HG03520 (cell line): Measurements from ENCODE around the gene ASMTL.
"Not testable (repeated sequence)": the region's sequence is repeated elsewhere in the genome, so short reads cannot be mapped to it uniquely, and the experiment has no call there.

Experiments used
- ATAC-seq: cut with Tn5 transposase; IDR thresholded peaks from one replicate; pipeline ENCODE4 v1.9.1; 2021; ENCODE audit warnings: mild to moderate bottlenecking, moderate library complexity; ENCODE audit not compliant: unreplicated experiment

The ASMTL gene

DNA sequence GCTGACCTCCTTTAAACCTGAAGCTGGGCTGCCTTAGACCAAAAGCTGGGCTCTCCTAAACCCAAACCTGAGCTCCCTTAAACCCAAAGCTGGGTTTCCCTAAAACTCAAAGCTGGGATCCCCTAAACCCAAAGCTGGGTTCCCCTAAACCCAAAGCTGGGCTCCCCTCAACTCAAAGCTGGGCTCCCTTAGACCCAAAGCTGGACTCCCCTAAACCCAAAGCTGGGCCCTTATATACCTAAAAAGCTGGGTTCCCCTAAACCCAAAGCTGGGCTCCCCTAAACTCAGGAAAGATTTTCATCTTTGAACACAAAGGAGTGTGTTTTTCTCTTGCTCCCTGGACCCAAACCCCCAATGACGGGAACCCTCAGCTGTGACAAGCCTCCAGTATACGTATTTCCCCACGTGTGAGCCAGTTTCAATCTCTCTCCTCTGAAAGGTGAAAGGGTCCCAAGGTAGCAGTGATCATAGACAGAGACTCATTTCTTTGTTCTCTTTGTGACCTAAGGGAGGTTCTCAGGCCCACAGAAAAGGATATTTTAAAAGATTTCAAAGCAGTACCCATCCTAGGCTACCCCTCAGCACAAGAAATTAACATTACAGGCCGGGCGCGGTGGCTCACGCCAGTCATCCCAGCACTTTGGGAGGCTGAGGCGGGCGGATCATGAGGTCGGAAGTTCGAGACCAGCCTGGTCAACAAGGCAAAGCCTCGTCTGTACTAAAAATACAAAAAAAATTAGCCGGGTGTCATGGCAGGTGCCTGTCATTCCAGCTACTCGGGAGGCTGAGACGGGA is 31.3 kb upstream of the ASMTL start:
- peak; percentile 57 for ATAC-seq

DNA sequence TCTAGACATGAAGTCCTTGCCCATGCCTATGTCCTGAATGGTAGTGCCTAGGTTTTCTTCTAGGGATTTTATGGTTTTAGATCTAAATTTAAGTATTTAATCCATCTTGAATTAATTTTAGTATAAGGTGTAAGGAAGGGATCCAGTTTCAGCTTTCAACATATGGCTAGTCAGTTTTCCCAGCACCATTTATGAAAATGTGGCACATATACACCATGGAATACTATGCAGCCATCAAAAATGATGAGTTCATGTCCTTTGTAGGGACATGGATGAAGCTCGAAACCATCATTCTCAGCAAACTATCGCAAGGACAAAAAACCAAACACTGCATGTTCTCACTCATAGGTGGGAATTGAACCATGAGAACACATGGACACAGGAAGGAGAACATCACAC is 29.8 kb upstream of the ASMTL start:
- ATAC-seq: not testable (repeated sequence)

DNA sequence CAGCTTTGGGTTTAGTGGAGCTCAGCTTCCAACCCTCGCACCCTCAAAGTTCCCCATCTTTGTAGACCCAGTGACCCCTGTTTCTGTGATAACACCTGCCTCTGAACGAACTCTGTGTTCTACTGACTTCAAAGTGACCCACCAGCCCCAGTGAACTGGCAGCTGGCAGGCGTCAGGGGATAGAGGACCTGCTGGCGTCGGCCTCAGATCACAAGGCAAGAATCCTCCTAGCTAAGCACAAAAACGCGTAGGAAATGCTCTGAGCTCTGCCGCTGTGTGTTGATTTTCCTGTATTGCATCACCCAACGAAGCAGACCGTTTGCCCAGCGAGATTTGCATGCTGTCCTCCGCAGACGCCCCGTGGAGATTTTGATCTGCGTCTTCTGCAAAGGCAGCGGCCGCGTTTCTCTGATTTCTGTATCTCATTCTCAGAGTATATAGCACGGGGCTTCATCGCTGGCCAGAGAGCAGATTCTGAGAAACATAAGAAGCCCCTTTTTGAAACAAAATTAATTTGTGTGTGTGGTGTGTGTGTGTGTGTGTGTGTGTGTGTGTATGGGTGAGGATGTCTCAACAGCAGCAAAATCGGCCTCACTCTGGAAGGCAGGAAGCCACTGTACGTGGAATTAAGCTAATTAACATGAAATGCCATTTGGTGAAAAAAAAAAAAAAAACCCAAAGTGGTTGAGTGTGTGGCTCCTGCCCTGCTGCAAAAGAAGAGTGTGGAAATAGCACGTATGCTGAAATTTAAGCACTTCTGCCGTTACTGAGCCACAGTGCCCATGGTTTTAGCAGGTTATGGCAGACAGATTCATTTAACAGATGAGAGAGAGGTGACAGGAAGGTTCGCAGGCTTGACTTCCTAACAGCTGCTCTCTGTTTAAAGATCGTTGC is 29.2 kb upstream of the ASMTL start:
- peak; percentile 32 for ATAC-seq

DNA sequence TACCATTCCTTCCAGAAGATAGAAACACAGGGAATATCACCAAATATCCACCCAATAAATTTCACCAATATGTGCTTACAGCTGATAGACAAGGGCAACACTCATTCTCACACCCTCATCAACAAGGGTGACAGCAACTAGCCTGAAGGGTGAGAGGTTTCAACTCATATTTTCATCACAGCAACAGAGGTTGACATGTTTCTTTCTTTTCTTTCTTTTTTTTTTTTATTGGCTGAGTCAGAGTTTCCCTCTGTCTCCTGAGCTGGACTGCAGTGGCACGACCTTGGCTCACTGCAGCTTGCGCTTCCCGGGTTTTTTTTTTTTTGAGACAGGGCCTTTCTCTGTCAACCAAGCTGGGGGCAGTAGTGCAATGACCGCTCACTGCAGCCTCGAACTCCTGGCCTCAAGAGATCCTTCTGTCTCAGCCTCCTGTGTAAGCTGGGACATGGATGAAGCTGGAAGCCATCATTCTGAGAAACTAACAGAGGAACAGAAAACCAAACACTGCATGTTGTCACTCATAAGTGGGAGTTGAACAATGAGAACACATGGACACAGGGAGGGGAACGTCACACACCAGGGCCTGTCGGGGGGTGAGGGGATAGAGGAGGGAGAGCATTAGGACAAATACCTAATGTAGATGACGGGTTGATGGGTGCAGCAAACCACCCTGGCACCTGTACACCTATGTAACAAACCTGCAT is 27.5 kb upstream of the ASMTL start:
- no peak for ATAC-seq

DNA sequence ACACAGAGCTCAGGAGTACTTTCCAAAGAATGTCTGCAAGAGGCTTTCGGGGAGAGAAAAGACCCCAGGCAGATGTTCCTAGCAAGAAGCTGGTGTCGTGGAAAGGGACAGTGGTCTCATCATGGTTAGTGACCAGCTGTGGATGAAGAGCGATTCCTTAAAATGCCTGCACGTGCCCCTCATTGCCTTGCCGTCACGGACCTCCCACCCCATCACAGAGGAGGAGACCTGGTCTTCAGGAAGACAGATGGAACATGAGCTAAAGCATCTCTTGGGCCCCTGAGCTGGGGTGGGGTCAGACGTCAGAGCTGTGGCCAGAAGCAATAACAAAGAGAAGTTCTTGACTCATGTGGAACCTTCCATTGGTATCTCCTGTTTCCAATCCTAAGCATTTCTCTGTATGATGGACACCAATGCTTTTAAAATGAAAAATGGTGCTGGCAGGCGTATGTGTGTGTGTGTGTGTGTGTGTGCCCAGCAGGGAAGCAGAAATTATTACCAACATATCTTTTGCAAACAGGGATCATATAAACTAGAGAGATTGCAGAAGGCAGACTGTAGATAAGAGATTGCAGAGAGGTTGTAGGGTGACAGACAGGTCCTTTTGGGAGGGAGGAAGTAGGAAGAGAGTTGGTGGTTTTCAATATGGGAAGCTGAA is 25.2 kb upstream of the ASMTL start:
- no peak for ATAC-seq

DNA sequence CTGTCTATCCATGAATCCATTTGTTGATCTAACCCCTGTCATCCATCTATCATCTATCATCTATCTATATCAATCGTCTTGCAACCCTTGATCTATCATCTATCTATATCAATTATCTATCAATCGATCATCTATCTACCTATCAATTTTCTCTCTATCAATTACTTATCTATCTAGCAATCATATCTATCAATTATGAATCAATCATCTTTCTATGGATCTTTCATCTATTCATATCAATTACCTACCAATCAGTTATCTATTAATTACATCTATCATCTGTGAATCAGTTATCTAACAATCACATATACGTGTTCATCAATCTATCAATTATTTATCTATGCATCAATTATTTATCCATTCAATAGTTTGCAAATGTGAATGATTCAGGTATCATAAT is 24.5 kb upstream of the ASMTL start:
- no peak for ATAC-seq

- no peak for ATAC-seq
Measured at GRCh38 chrX:1476682-1477081, 24.0 kb upstream of the ASMTL start.

- ATAC-seq: no peak
Measured at GRCh38 chrX:1475881-1476280, 23.2 kb upstream of the ASMTL start.

GRCh38 chrX:1475481-1475880 is 22.8 kb upstream of the ASMTL start:
- no peak for ATAC-seq

- ATAC-seq: not testable (repeated sequence)
Measured at GRCh38 chrX:1474593-1474992, 21.9 kb upstream of the ASMTL start.

DNA sequence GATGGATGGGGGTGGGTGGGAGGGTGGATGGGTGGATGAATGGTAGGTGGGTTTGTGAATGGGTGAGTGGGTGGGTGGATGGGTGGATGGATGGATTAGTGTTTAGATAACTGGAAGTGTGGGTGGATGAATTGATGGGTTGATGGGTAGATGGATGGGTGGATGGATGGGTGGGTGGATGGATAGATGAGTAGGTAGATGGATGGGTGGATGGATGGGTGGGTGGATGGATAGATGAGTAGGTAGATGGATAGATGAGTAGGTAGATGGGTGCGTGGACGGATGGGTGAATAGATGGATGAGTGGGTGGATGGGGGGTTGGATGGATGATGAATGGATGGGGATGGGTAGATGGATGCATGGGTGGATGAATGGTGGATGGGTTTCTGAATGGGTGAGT is 20.3 kb upstream of the ASMTL start:
- ATAC-seq: no peak

DNA sequence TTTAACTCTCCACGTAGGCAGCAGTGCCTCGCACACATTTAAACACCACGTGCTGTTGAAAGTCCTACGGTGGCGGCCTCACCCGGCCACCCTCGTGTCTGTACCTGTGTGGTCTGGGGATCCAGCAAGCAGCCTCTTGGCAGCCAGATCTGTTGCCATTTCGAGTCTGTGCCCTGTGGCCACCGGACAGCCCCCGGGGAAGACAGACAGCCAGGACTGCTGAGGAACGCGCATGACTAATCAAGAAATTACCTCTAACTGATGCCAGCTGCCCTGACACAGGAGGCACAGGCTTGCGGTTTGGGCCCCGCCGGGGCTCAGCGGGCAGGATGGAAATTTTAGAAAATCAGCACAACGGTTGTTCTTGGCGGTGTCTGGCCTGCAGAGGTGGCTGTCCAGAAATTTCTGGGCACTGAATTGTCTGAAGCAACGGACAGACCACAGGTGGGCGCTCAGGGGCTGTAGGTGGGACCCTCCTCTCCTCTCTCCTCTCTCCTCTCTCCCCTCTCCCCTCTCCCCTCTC is 15.6 kb upstream of the ASMTL start:
- ATAC-seq: peak; percentile 37

- ATAC-seq: peak; percentile 44
Measured at GRCh38 chrX:1466971-1467561, 14.4 kb upstream of the ASMTL start.

DNA sequence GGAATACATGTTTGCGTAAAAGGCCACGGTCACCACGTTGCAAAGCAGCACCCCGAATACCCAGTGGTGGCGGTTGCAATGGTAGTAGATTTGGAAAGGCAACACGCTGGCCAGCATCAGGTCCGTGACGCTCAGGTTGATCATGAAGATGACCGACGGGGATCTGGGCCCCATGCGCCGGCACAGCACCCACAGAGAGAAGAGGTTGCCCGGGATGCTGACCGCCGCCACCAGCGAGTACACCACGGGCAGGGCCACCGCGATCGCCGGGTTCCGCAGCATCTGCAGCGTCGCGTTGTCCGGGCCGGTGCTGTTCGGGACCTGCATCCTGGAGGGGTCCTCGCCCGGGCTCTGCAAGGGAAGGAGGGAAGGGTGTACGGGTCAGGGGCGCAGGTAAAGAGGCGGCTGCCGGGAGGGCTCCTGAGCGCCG is 13.5 kb upstream of the ASMTL start:
- no peak for ATAC-seq

- ATAC-seq: no peak
Measured at GRCh38 chrX:1465286-1466231, 12.8 kb upstream of the ASMTL start.

- no peak for ATAC-seq
Measured at GRCh38 chrX:1464971-1465285, 12.2 kb upstream of the ASMTL start.

GRCh38 chrX:1464041-1464970 is 11.6 kb upstream of the ASMTL start:
- no peak for ATAC-seq

- no peak for ATAC-seq
Measured at GRCh38 chrX:1463581-1463980, 10.9 kb upstream of the ASMTL start.
